ENCODE measurements around the gene ZFP36L2. TPM values are rescaled to one million over a fixed set of nuclear protein-coding genes. Genes with fewer than 3 reads are reported as not detected.

The ZFP36L2 gene
- 17.0 TPM for polyA plus RNA-seq (2012; ENCODE audit: missing spikeins)

GRCh38 chr2:43226558-43226954, at the start of gene ZFP36L2:
Gene ZFP36L2 (minus strand): TSS chr2:43226606. CDS start chr2:43226315, 291 bp downstream.
- peak; percentile 96 for TF ChIP-seq POLR2A (IDR thresholded peaks at IDR 0.05; ENCODE audit: low read depth, low read length)
- TF ChIP-seq TAF1 (IDR thresholded peaks at IDR 0.05; ENCODE audit: borderline replicate concordance, low read depth, low read length): peak; percentile 77; the same call in 1 of the 2 replicates
- TF ChIP-seq POLR2AphosphoS5 (IDR thresholded peaks at IDR 0.05; ENCODE audit: low read depth, low read length): peak; percentile 86
- peak; percentile 95 for DNase-seq (ENCODE audit: insufficient read length)
- FAIRE-seq: peak; percentile 77

- FAIRE-seq (no peak), DNase-seq (ENCODE audit: insufficient read length) (no peak)
- TF ChIP-seq POLR2AphosphoS5 (IDR thresholded peaks at IDR 0.05; ENCODE audit: low read depth, low read length) (no peak), TAF1 (IDR thresholded peaks at IDR 0.05; ENCODE audit: borderline replicate concordance, low read depth, low read length) (no peak), POLR2A (IDR thresholded peaks at IDR 0.05; ENCODE audit: low read depth, low read length) (no peak)
Observed at GRCh38 chr2:43274721-43275120, 48.3 kb upstream of the ZFP36L2 start.

GRCh38 chr2:43274055-43274454, 47.6 kb upstream of the ZFP36L2 start:
- no peak for FAIRE-seq
- DNase-seq (ENCODE audit: insufficient read length): no peak
- no peak for TF ChIP-seq POLR2AphosphoS5 (IDR thresholded peaks at IDR 0.05; ENCODE audit: low read depth, low read length)
- no peak for TF ChIP-seq POLR2A (IDR thresholded peaks at IDR 0.05; ENCODE audit: low read depth, low read length)
- no peak for TF ChIP-seq TAF1 (IDR thresholded peaks at IDR 0.05; ENCODE audit: borderline replicate concordance, low read depth, low read length)

- DNase-seq (ENCODE audit: insufficient read length) (no peak), FAIRE-seq (no peak)
- TF ChIP-seq TAF1 (IDR thresholded peaks at IDR 0.05; ENCODE audit: borderline replicate concordance, low read depth, low read length) (no peak), POLR2AphosphoS5 (IDR thresholded peaks at IDR 0.05; ENCODE audit: low read depth, low read length) (no peak), POLR2A (IDR thresholded peaks at IDR 0.05; ENCODE audit: low read depth, low read length) (no peak)
Observed at GRCh38 chr2:43273529-43273928, 47.1 kb upstream of the ZFP36L2 start.

GRCh38 chr2:43270930-43271615, 44.7 kb upstream of the ZFP36L2 start:
- no peak for DNase-seq (ENCODE audit: insufficient read length)
- no peak for TF ChIP-seq POLR2A (IDR thresholded peaks at IDR 0.05; ENCODE audit: low read depth, low read length)
- no peak for TF ChIP-seq TAF1 (IDR thresholded peaks at IDR 0.05; ENCODE audit: borderline replicate concordance, low read depth, low read length)
- TF ChIP-seq POLR2AphosphoS5 (IDR thresholded peaks at IDR 0.05; ENCODE audit: low read depth, low read length): no peak
- no peak for FAIRE-seq

GRCh38 chr2:43270461-43270860, 44.1 kb upstream of the ZFP36L2 start:
- TF ChIP-seq TAF1 (IDR thresholded peaks at IDR 0.05; ENCODE audit: borderline replicate concordance, low read depth, low read length) (no peak), POLR2A (IDR thresholded peaks at IDR 0.05; ENCODE audit: low read depth, low read length) (no peak), POLR2AphosphoS5 (IDR thresholded peaks at IDR 0.05; ENCODE audit: low read depth, low read length) (no peak)
- FAIRE-seq (no peak), DNase-seq (ENCODE audit: insufficient read length) (no peak)

GRCh38 chr2:43269706-43270105, 43.3 kb upstream of the ZFP36L2 start:
- no peak for FAIRE-seq
- TF ChIP-seq TAF1 (IDR thresholded peaks at IDR 0.05; ENCODE audit: borderline replicate concordance, low read depth, low read length) (no peak), POLR2A (IDR thresholded peaks at IDR 0.05; ENCODE audit: low read depth, low read length) (no peak), POLR2AphosphoS5 (IDR thresholded peaks at IDR 0.05; ENCODE audit: low read depth, low read length) (no peak)
- no peak for DNase-seq (ENCODE audit: insufficient read length)

- no peak for DNase-seq (ENCODE audit: insufficient read length)
- no peak for FAIRE-seq
- TF ChIP-seq POLR2AphosphoS5 (IDR thresholded peaks at IDR 0.05; ENCODE audit: low read depth, low read length) (no peak), TAF1 (IDR thresholded peaks at IDR 0.05; ENCODE audit: borderline replicate concordance, low read depth, low read length) (no peak), POLR2A (IDR thresholded peaks at IDR 0.05; ENCODE audit: low read depth, low read length) (no peak)
Observed at GRCh38 chr2:43269074-43269572, 42.7 kb upstream of the ZFP36L2 start.

- no peak for FAIRE-seq
- DNase-seq (ENCODE audit: insufficient read length): no peak
- TF ChIP-seq POLR2A (IDR thresholded peaks at IDR 0.05; ENCODE audit: low read depth, low read length) (no peak), POLR2AphosphoS5 (IDR thresholded peaks at IDR 0.05; ENCODE audit: low read depth, low read length) (no peak), TAF1 (IDR thresholded peaks at IDR 0.05; ENCODE audit: borderline replicate concordance, low read depth, low read length) (no peak)
Observed at GRCh38 chr2:43268066-43268953, 41.9 kb upstream of the ZFP36L2 start.

- DNase-seq (ENCODE audit: insufficient read length) (no peak), FAIRE-seq (no peak)
- TF ChIP-seq POLR2AphosphoS5 (IDR thresholded peaks at IDR 0.05; ENCODE audit: low read depth, low read length) (no peak), TAF1 (IDR thresholded peaks at IDR 0.05; ENCODE audit: borderline replicate concordance, low read depth, low read length) (no peak), POLR2A (IDR thresholded peaks at IDR 0.05; ENCODE audit: low read depth, low read length) (no peak)
Observed at GRCh38 chr2:43267381-43267780, 41.0 kb upstream of the ZFP36L2 start.

GRCh38 chr2:43266711-43267111, 40.3 kb upstream of the ZFP36L2 start:
- FAIRE-seq (no peak), DNase-seq (ENCODE audit: insufficient read length) (no peak)
- no peak for TF ChIP-seq POLR2A (IDR thresholded peaks at IDR 0.05; ENCODE audit: low read depth, low read length)
- TF ChIP-seq TAF1 (IDR thresholded peaks at IDR 0.05; ENCODE audit: borderline replicate concordance, low read depth, low read length): no peak
- no peak for TF ChIP-seq POLR2AphosphoS5 (IDR thresholded peaks at IDR 0.05; ENCODE audit: low read depth, low read length)

All from GM12892 (cell line).